Adipocyte (in vitro differentiated cells): ENCODE measurements around the gene LRRC18.

ENCODE experiments used
- DNase-seq: peaks from one replicate; pipeline ENCODE4 v3.0.0-alpha.2; 2015; ENCODE audit warnings: low read depth
- H3K27me3 ChIP-seq: replicated peaks from 2 replicates; pipeline ENCODE4 v1.7.0; 2013; ENCODE audit warnings: mild to moderate bottlenecking, low read length, moderate library complexity; ENCODE audit not compliant: control insufficient read depth, insufficient read depth
- H3K36me3 ChIP-seq: 2 replicates; pipeline ENCODE4 v1.7.0; 2013; ENCODE audit warnings: low read length, mild to moderate bottlenecking, moderate library complexity; ENCODE audit not compliant: control insufficient read depth, insufficient read depth, severe bottlenecking
- H3K4me1 ChIP-seq: 2 replicates; pipeline ENCODE4 v1.7.0; 2013; ENCODE audit warnings: mild to moderate bottlenecking, low read length, moderate library complexity; ENCODE audit not compliant: control insufficient read depth, insufficient read depth
- H3K4me3 ChIP-seq: 2 replicates; pipeline ENCODE4 v1.7.0; 2013; ENCODE audit warnings: mild to moderate bottlenecking, low read length, moderate library complexity
- H3K9ac ChIP-seq: 2 replicates; pipeline ENCODE4 v1.7.0; 2013; ENCODE audit warnings: mild to moderate bottlenecking, low read length, moderate library complexity
- H3K9me3 ChIP-seq: 2 replicates; pipeline ENCODE4 v1.7.0; 2013; ENCODE audit warnings: mild to moderate bottlenecking, low read length, moderate library complexity; ENCODE audit not compliant: control insufficient read depth

The LRRC18 gene

GRCh38 chr10:48939790-48940325 lies at the start of gene LRRC18:
Gene LRRC18, minus strand, starts transcription at chr10:48939840. Its CDS starts 25,685 bp downstream, at chr10:48914155.
- no peaks in the 10 kb centered on the region for H3K4me1 ChIP-seq
- no peaks in the 10 kb centered on the region for H3K36me3 ChIP-seq
- no peak for DNase-seq
- no peak within 1 kb of the TSS for H3K4me3 ChIP-seq
- H3K27me3 ChIP-seq: peaks cover 27% of the 10 kb centered on the region
- H3K9me3 ChIP-seq: no peaks in the 10 kb centered on the region
- no peak within 1 kb of the TSS for H3K9ac ChIP-seq

GRCh38 chr10:48985621-48986158 lies 46.0 kb upstream of the LRRC18 start:
- Histone ChIP-seq H3K27me3 (no peaks in the 10 kb centered on the region), H3K9ac (no peak overlapping the region), H3K36me3 (no peaks in the 10 kb centered on the region), H3K4me3 (no peak overlapping the region), H3K4me1 (no peaks in the 10 kb centered on the region), H3K9me3 (no peaks in the 10 kb centered on the region)
- no peak for DNase-seq

GRCh38 chr10:48983648-48984351 lies 44.2 kb upstream of the LRRC18 start:
- Histone ChIP-seq H3K4me1 (no peaks in the 10 kb centered on the region), H3K9ac (no peak overlapping the region), H3K27me3 (no peaks in the 10 kb centered on the region), H3K4me3 (no peak overlapping the region), H3K9me3 (no peaks in the 10 kb centered on the region), H3K36me3 (no peaks in the 10 kb centered on the region)
- no peak for DNase-seq

- H3K27me3 ChIP-seq: peaks cover 5% of the 10 kb centered on the region
- H3K9ac ChIP-seq: no peak overlapping the region
- H3K4me3 ChIP-seq: no peak overlapping the region
- no peaks in the 10 kb centered on the region for H3K36me3 ChIP-seq
- H3K4me1 ChIP-seq: no peaks in the 10 kb centered on the region
- no peaks in the 10 kb centered on the region for H3K9me3 ChIP-seq
- no peak for DNase-seq
Measured at GRCh38 chr10:48982584-48982983, 42.9 kb upstream of the LRRC18 start.

GRCh38 chr10:48981310-48981907 lies 41.8 kb upstream of the LRRC18 start:
- no peak overlapping the region for H3K4me3 ChIP-seq
- H3K9me3 ChIP-seq: no peaks in the 10 kb centered on the region
- H3K9ac ChIP-seq: no peak overlapping the region
- H3K4me1 ChIP-seq: no peaks in the 10 kb centered on the region
- peak; percentile 69 for DNase-seq
- no peaks in the 10 kb centered on the region for H3K36me3 ChIP-seq
- peaks cover 5% of the 10 kb centered on the region for H3K27me3 ChIP-seq

GRCh38 chr10:48978318-48978717 lies 38.7 kb upstream of the LRRC18 start:
- no peaks in the 10 kb centered on the region for H3K36me3 ChIP-seq
- no peak overlapping the region for H3K4me3 ChIP-seq
- H3K9ac ChIP-seq: no peak overlapping the region
- no peaks in the 10 kb centered on the region for H3K9me3 ChIP-seq
- DNase-seq: no peak
- peaks cover 19% of the 10 kb centered on the region for H3K27me3 ChIP-seq
- no peaks in the 10 kb centered on the region for H3K4me1 ChIP-seq

GRCh38 chr10:48976196-48976595 lies 36.6 kb upstream of the LRRC18 start:
- no peak overlapping the region for H3K4me3 ChIP-seq
- peaks cover 4% of the 10 kb centered on the region for H3K9me3 ChIP-seq
- H3K4me1 ChIP-seq: no peaks in the 10 kb centered on the region
- peak; percentile 51 for DNase-seq
- no peaks in the 10 kb centered on the region for H3K36me3 ChIP-seq
- H3K9ac ChIP-seq: no peak overlapping the region
- H3K27me3 ChIP-seq: peaks cover 27% of the 10 kb centered on the region

GRCh38 chr10:48974510-48975156 lies 35.0 kb upstream of the LRRC18 start:
- no peaks in the 10 kb centered on the region for H3K4me1 ChIP-seq
- H3K36me3 ChIP-seq: no peaks in the 10 kb centered on the region

GRCh38 chr10:48973065-48973464 lies 33.4 kb upstream of the LRRC18 start:
- no peak overlapping the region for H3K4me3 ChIP-seq
- no peaks in the 10 kb centered on the region for H3K4me1 ChIP-seq
- H3K9ac ChIP-seq: no peak overlapping the region
- peaks cover 46% of the 10 kb centered on the region for H3K27me3 ChIP-seq
- no peaks in the 10 kb centered on the region for H3K36me3 ChIP-seq
- no peak for DNase-seq
- peaks cover 4% of the 10 kb centered on the region for H3K9me3 ChIP-seq

More at GRCh38 chr10:48974510-48975156, 35.0 kb upstream of the LRRC18 start:
- Histone ChIP-seq H3K9ac (no peak overlapping the region), H3K4me3 (no peak overlapping the region), H3K27me3 (peaks cover 32% of the 10 kb centered on the region), H3K9me3 (peaks cover 4% of the 10 kb centered on the region)
- DNase-seq: no peak

GRCh38 chr10:48970654-48971053 lies 31.0 kb upstream of the LRRC18 start:
- Histone ChIP-seq H3K9ac (no peak overlapping the region), H3K4me1 (no peaks in the 10 kb centered on the region), H3K9me3 (peaks cover 4% of the 10 kb centered on the region), H3K36me3 (no peaks in the 10 kb centered on the region), H3K4me3 (no peak overlapping the region), H3K27me3 (peaks cover 58% of the 10 kb centered on the region)
- no peak for DNase-seq

- peaks cover 55% of the 10 kb centered on the region for H3K27me3 ChIP-seq
- H3K9me3 ChIP-seq: peaks cover 4% of the 10 kb centered on the region
- no peak overlapping the region for H3K9ac ChIP-seq
- no peaks in the 10 kb centered on the region for H3K36me3 ChIP-seq
- no peak for DNase-seq
- no peak overlapping the region for H3K4me3 ChIP-seq
- H3K4me1 ChIP-seq: no peaks in the 10 kb centered on the region
Measured at GRCh38 chr10:48970046-48970445, 30.4 kb upstream of the LRRC18 start.
